Middle frontal gyrus (tissue), 1 donor: ENCODE measurements around the gene ZNF365.
"Not testable (repeated sequence)": the region's sequence is repeated elsewhere in the genome, so short reads cannot be mapped to it uniquely, and the experiment has no call there.

ENCODE experiments used
- DNase-seq: peaks from one replicate; pipeline ENCODE4 v3.0.0-alpha.2; 2015; ENCODE audit warnings: low spot score; ENCODE audit errors: extremely low spot score

Gene ZNF365, protein sequence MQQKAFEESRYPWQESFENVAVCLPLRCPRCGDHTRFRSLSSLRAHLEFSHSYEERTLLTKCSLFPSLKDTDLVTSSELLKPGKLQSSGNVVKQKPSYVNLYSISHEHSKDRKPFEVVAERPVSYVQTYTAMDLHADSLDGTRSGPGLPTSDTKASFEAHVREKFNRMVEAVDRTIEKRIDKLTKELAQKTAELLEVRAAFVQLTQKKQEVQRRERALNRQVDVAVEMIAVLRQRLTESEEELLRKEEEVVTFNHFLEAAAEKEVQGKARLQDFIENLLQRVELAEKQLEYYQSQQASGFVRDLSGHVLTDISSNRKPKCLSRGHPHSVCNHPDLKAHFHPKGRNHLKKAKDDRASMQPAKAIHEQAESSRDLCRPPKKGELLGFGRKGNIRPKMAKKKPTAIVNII

GRCh38 chr10:62373995-62374861, at the start of gene ZNF365:
Gene ZNF365 (plus strand): TSS chr10:62374369. CDS start chr10:62376194, 1,825 bp downstream.
- DNase-seq, result no peak

- DNase-seq, result no peak
Measured at GRCh38 chr10:62326176-62326575, 48.0 kb upstream of the ZNF365 start.

- DNase-seq, result no peak
Measured at GRCh38 chr10:62327885-62328284, 46.3 kb upstream of the ZNF365 start.

GRCh38 chr10:62330213-62330612, 44.0 kb upstream of the ZNF365 start:
- DNase-seq, result no peak

DNA sequence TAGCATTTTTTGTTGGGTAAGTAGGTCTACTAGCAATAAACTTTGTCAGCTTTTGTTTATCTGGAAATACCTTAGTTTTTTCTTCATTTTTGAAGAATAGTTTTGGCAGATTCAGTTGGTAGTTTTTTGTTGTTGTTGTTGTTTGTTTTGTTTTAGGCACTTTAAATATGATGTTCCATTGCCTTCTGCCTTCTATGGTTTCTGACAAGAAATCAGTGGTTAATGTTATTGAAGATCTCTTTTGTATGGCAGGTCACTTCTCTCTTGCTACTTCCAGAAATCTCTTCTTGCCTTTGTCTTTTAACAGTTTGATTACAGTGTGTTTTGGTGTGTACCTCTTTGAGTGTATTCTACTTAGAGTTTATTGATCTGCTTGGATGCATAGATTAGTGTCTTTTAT, 41.8 kb upstream of the ZNF365 start:
- no peak for DNase-seq

GRCh38 chr10:62333135-62333889, 40.9 kb upstream of the ZNF365 start:
- no peak for DNase-seq

DNA sequence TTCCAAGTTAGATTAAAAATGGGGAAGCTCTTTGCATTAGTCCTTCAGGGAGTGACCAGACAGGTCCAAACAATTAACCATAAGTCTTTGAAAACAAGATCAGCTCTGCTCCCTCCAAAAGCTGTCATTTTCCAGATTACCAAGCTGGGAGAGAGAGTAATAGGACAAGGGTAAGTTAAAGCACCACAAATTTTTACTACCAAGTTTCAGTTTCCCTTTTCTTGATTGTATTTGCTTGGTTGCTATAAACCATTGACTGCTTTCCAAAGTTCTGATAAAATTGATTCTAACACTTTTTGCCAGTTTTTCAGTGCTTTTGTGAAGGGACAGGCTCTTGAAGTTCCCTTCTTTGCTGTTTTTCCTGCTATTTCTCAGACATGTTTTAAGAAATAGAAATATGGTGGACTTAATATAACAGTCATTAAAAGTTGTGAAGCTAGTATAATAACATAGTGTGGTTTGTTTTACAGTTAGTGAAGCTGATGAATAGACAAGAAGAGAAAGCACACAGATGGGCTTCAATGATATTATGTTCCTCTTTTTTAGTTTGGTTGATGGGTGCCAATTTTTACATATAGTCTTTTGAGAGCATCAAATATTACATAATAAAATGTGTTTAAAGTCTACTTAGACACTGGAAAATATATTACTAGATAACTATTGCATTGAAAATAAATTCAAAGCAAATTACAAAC, 40.0 kb upstream of the ZNF365 start:
- no peak for DNase-seq

- no peak for DNase-seq
Measured at GRCh38 chr10:62335326-62335725, 38.8 kb upstream of the ZNF365 start.

DNA sequence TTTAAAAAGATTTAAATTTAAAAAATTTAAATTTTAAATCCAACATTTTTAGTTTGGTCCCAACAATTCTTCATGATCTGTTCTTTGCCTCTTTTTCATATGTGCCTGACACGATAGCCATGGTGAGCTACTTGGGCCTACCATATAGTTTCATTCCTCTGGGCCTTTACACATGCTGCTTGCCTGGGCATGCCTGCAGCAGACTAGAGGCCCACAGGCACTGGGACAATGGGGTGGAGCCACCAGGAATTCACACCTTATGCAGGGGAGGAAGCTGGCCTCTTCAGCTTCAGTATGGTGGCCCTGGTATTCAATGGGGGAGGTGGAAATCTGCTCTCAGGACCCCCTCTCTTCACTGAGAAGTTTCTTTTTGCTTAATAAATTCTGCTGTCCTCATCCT, 37.8 kb upstream of the ZNF365 start:
- DNase-seq, result no peak

DNA sequence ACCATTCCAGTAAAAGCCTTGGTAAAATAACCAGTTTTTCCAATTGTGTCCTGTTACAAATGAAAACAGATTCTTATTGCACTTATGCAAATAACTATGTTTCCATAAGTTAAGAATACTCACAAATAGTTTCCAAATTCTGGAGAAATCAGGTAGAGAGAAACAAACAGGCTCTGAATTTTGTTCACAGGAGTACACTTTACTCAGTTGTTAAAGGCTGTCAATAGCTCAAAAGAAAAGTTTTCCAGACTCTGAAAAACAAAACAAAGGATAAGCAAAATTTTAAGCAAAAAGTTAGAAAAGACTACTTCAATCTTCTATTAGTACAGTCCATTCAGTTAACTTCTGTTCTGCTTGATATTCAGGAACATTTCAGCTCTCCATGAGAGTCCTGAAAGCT, 32.8 kb upstream of the ZNF365 start:
- no peak for DNase-seq

DNA sequence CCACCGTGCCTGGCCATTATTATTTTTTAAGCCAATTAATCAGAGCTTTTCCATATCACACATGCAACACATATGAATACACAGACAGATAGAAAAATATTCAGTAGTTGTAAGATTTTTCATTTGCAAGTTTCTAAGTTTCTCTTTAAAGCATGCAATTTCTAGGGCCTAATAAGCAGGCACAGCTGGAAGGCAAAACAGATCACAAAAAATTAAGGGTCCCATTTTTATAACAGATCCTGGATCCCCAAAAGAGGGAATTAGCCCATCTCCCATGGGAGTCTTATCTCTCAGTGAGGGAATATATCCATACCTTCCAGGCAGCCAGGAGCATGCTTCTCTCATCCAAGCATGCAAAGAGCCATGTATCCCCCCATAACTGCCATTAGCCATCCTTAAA, 31.2 kb upstream of the ZNF365 start:
- no peak for DNase-seq

GRCh38 chr10:62348029-62348428, 26.1 kb upstream of the ZNF365 start:
- DNase-seq, result no peak

GRCh38 chr10:62352356-62352970, 21.7 kb upstream of the ZNF365 start:
- DNase-seq, result no peak

DNA sequence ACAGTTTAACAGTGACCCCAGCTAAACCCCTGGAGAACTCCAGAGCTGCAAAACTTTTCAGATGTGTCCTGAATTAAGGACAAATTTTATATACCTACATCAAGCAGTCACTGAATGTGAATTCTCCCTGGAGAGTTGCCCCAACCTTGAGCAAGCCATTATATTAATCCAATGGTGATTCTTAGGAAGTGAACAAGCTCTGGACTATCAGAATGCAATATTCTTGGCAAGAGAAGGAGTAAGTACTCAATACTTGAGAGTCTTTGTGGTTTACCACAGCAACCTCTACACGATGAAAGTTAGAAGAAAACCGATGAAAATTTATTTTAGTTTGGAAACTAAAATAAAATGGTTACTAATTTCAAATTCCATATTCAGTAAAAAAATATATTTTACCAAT, 19.3 kb upstream of the ZNF365 start:
- no peak for DNase-seq

DNA sequence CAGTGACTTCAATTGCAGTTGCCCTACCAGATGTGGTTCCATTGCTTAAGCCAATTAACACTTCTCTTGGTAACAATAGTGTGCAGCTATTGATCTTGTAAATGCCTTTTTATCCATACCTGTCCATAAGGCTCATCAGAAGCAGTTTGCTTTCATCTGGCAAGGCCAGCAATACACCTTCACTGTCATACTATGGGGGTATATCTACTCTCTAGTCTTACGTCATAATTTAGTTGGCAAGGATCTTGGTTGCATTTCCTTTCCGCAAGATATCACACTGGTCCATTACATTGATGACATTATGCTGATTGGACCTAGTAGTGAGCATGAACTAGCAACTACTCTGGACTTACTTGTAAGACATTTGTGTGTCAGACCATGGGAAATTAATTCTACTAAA, 17.7 kb upstream of the ZNF365 start:
- no peak for DNase-seq

DNA sequence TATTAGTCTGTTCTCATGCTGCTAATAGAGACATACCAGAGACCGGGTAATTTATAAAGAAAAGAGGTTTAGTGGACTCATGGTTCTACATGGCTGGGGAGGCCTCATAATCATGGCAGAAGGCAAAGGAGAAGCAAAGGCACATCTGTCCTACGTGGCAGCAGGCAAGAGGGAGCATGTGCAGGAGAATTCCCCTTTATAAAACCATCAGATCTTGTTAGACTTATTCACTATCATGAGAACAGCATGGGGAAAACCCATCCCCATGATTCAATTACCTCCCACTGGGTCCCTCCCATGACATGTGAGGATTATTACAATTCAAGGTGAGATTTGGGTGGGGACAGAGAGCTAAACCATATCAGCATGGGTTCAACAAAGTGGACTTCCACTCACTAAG, 16.0 kb upstream of the ZNF365 start:
- not testable (repeated sequence) for DNase-seq

DNA sequence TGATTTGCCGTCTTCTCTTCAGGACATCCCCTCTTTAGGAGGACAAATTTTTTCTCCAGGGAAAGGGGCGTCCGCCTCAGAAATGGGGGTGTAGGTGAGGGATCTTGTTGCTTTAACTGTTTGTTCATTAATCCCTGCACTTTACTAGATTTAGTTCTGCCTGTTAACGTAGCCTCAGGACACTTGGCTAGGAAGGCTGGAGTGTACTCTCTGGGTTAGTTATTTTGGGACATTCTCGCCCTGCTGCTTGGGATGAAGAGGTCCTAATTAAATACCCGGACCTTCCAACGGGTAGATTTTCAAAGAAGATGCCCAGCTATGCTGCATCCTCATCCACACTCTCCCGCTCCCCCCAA, 552 bp upstream of the ZNF365 start:
- no peak for DNase-seq

- no peak for DNase-seq
Measured at GRCh38 chr10:62374862-62375710, 917 bp downstream of the ZNF365 start.

DNA sequence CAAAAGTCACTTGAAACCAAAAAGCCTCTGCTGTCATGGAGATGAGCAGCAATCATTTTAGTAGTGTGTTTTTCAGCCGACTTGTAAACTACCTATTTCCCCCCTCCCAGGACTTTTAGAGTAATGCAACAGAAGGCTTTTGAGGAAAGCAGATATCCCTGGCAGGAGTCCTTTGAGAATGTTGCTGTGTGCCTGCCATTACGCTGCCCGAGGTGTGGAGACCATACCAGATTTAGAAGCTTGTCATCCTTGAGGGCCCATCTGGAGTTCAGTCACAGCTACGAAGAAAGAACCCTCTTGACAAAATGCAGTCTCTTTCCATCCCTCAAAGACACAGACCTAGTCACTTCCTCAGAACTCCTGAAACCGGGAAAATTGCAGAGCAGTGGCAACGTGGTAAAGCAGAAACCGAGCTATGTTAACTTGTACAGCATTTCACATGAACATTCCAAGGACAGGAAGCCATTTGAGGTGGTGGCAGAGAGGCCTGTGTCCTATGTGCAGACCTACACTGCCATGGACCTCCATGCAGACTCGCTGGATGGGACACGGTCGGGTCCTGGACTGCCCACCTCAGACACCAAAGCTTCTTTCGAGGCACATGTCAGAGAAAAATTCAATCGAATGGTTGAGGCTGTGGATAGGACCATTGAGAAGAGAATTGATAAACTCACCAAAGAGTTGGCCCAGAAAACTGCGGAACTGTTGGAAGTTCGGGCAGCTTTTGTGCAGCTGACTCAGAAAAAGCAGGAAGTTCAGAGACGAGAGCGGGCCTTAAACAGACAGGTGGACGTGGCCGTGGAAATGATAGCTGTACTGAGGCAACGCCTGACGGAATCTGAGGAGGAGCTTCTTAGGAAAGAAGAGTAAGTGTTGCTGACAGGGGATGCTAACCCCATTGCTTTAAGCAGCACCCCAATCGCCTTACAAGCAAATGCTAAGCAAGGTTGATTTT, 2.2 kb downstream of the ZNF365 start:
- no peak for DNase-seq
